A375 (cell line): ENCODE data around the gene OSM. TPM values are rescaled to one million over a fixed set of nuclear protein-coding genes. Genes with fewer than 3 reads are reported as not detected.

Source experiments
- total RNA-seq: library from RNA; depleted of rRNA; stranded (reverse); fragments of >200 nt; shearing (Covaris generic); gene quantifications from 2 replicates; pipeline ENCODE4 v1.2.3, GENCODE V29; 2014; rRNA removed

The OSM gene
- 0.13 TPM in 1 of 2 replicates, not detected in the other for total RNA-seq

GRCh38 chr22:30266445-30267381 is at the start of gene OSM:
Gene OSM (minus strand): TSS chr22:30266851. CDS start chr22:30266799, 52 bp downstream.

GRCh38 chr22:30289141-30289979 is 22.7 kb upstream of the OSM start, which contains the start of gene CASTOR1:
Gene CASTOR1 (minus strand): TSS chr22:30289505. CDS start chr22:30289497, 8 bp downstream.

GRCh38 chr22:30245985-30246813 is 20.5 kb downstream of the OSM start, which contains the start of gene LIF:
Gene LIF (minus strand): TSS chr22:30246759. CDS start chr22:30246695, 64 bp downstream.

Other genes with a start within 250 kb of the OSM start
- gene HORMAD2, start 186.4 kb downstream of the OSM start, total RNA-seq, result not detected in 2 replicates
- gene LIF, start 20.1 kb downstream of the OSM start, total RNA-seq, result 40.2 and 43.6 TPM in 2 replicates
- 1.2 and 2.6 TPM in 2 replicates for gene CASTOR1, start 22.7 kb upstream of the OSM start, total RNA-seq
- 9.5 and 11.5 TPM in 2 replicates for gene TBC1D10A, start 60.1 kb upstream of the OSM start, total RNA-seq
- 63.5 and 78.7 TPM in 2 replicates for gene SF3A1, start 90.0 kb upstream of the OSM start, total RNA-seq
- gene CCDC157, start 90.2 kb upstream of the OSM start, total RNA-seq, result 1.8 and 4.1 TPM in 2 replicates
- gene RNF215, start 120.6 kb upstream of the OSM start, total RNA-seq, result 14.9 and 18.2 TPM in 2 replicates
- gene SEC14L2, start 130.2 kb upstream of the OSM start, total RNA-seq, result 9.6 and 11.2 TPM in 2 replicates
- 29.2 and 37.1 TPM in 2 replicates for gene MTFP1, start 158.9 kb upstream of the OSM start, total RNA-seq
- not detected in 2 replicates for gene SEC14L3, start 205.2 kb upstream of the OSM start, total RNA-seq
- gene SEC14L4, start 238.8 kb upstream of the OSM start, total RNA-seq, result 1.9 and 2.1 TPM in 2 replicates